DMS114 treated with DMSO at 0.1 percent for 48 hours (cell line): ENCODE measurements around the gene FAXDC2.

Experiments used
- DNase-seq: peaks from one replicate; lab custom pipeline; 2025; ENCODE audit not compliant: unreplicated experiment; lab: John Stamatoyannopoulos, UW

Gene FAXDC2

GRCh38 chr5:154800582-154800981 is 49.8 kb downstream of the FAXDC2 start:
- no peak for DNase-seq

GRCh38 chr5:154797762-154798161 is 52.6 kb downstream of the FAXDC2 start:
- no peak for DNase-seq

- no peak for DNase-seq
Observed at GRCh38 chr5:154795235-154795596, 55.2 kb downstream of the FAXDC2 start.

- DNase-seq = no peak
Observed at GRCh38 chr5:154794525-154795234, 55.7 kb downstream of the FAXDC2 start.

GRCh38 chr5:154793599-154794524 is 56.5 kb downstream of the FAXDC2 start:
- DNase-seq = no peak

GRCh38 chr5:154791535-154791934 is 58.9 kb downstream of the FAXDC2 start:
- DNase-seq = no peak

- DNase-seq = no peak
Observed at GRCh38 chr5:154788212-154788611, 62.2 kb downstream of the FAXDC2 start.

- DNase-seq = no peak
Observed at GRCh38 chr5:154786414-154786813, 64.0 kb downstream of the FAXDC2 start.

- no peak for DNase-seq
Observed at GRCh38 chr5:154784856-154785255, 65.5 kb downstream of the FAXDC2 start.

GRCh38 chr5:154783774-154784460 is 66.5 kb downstream of the FAXDC2 start:
- DNase-seq = no peak

GRCh38 chr5:154782812-154783592 is 67.4 kb downstream of the FAXDC2 start:
- no peak for DNase-seq

- no peak for DNase-seq
Observed at GRCh38 chr5:154782326-154782725, 68.1 kb downstream of the FAXDC2 start.

GRCh38 chr5:154780128-154780527 is 70.3 kb downstream of the FAXDC2 start:
- no peak for DNase-seq

- DNase-seq = no peak
Observed at GRCh38 chr5:154779105-154779504, 71.3 kb downstream of the FAXDC2 start.

GRCh38 chr5:154778534-154778933 is 71.9 kb downstream of the FAXDC2 start:
- no peak for DNase-seq

- DNase-seq = no peak
Observed at GRCh38 chr5:154776167-154776566, 74.2 kb downstream of the FAXDC2 start.

GRCh38 chr5:154773326-154773725 is 77.1 kb downstream of the FAXDC2 start:
- DNase-seq = no peak

- no peak for DNase-seq
Observed at GRCh38 chr5:154771383-154771901, 79.0 kb downstream of the FAXDC2 start.

GRCh38 chr5:154770111-154770510 is 80.3 kb downstream of the FAXDC2 start:
- no peak for DNase-seq
